HepG2 (cell line): ENCODE data around the gene ISOC2. TPM values are rescaled to one million over a fixed set of nuclear protein-coding genes. Genes with fewer than 3 reads are reported as not detected.

Experiments
- DRAP1 ChIP-seq: IDR thresholded peaks from 2 replicates; pipeline ENCODE4 v1.6.1; 2016; ENCODE audit warnings: missing genetic modification reagents, missing compliant biosample characterization
- EED ChIP-seq: sonication (generic); formaldehyde crosslinking; IDR thresholded peaks from 2 replicates; pipeline ENCODE4 v1.5.0; 2020; ENCODE audit warnings: mild to moderate bottlenecking, missing genetic modification reagents
- LRRFIP1 ChIP-seq: sonication (generic); formaldehyde crosslinking; conservative IDR thresholded peaks from 2 replicates; pipeline ENCODE4 v1.4.0; 2020; ENCODE audit warnings: missing genetic modification reagents
- PCBP1 ChIP-seq: fragments of 200-400 bp; formaldehyde crosslinking; IDR thresholded peaks from 2 replicates; pipeline ENCODE4 v1.6.1; 2017; ENCODE audit warnings: mild to moderate bottlenecking, low read depth, low read length, borderline replicate concordance
- POLR2G ChIP-seq: fragments of 200-400 bp; formaldehyde crosslinking; IDR thresholded peaks from 2 replicates; pipeline ENCODE4 v1.6.1; 2018; ENCODE audit warnings: mild to moderate bottlenecking, low read depth, low read length, moderate library complexity
- SMC3 ChIP-seq: IDR thresholded peaks from 2 replicates; pipeline ENCODE4 v1.6.1; 2011; ENCODE audit warnings: low read length, improper control_type of control experiment
- ZFP36L1 ChIP-seq: sonication (generic); formaldehyde crosslinking; IDR thresholded peaks from 2 replicates; pipeline ENCODE4 v1.8.0; 2022; ENCODE audit warnings: mild to moderate bottlenecking, missing genetic modification reagents, moderate library complexity
- ZFY ChIP-seq: sonication (generic); formaldehyde crosslinking; IDR thresholded peaks from 2 replicates; pipeline ENCODE4 v1.4.0; 2020; ENCODE audit warnings: missing genetic modification reagents
- ZNF33B ChIP-seq: sonication (generic); formaldehyde crosslinking; IDR thresholded peaks from 2 replicates; pipeline ENCODE4 v1.5.1; 2020; ENCODE audit warnings: mild to moderate bottlenecking, missing genetic modification reagents
- ZNF564 ChIP-seq: sonication (generic); formaldehyde crosslinking; IDR thresholded peaks from 2 replicates; pipeline ENCODE4 v1.8.1; 2023; ENCODE audit warnings: mild to moderate bottlenecking, missing genetic modification reagents
- ZNF629 ChIP-seq: sonication (generic); formaldehyde crosslinking; conservative IDR thresholded peaks from 2 replicates; pipeline ENCODE4 v1.5.0; 2020; ENCODE audit warnings: missing genetic modification reagents
- ZNF646 ChIP-seq: sonication (generic); formaldehyde crosslinking; IDR thresholded peaks from 2 replicates; pipeline ENCODE4 v1.9.0; 2021; ENCODE audit warnings: mild to moderate bottlenecking, missing genetic modification reagents
- ZNF660 ChIP-seq: sonication (generic); formaldehyde crosslinking; IDR thresholded peaks from 2 replicates; pipeline ENCODE4 v1.5.1; 2020; ENCODE audit warnings: mild to moderate bottlenecking, low read depth, missing genetic modification reagents, borderline replicate concordance
- ZNF747 ChIP-seq: sonication (generic); formaldehyde crosslinking; IDR thresholded peaks from 2 replicates; pipeline ENCODE4 v1.8.1; 2023; ENCODE audit warnings: missing genetic modification reagents, mild to moderate bottlenecking, borderline replicate concordance
- ZSCAN21 ChIP-seq: sonication (generic); formaldehyde crosslinking; IDR thresholded peaks from 2 replicates; pipeline ENCODE4 v1.8.0; 2022; ENCODE audit warnings: mild to moderate bottlenecking, missing genetic modification reagents, moderate library complexity, borderline replicate concordance
- ZSCAN9 ChIP-seq: IDR thresholded peaks from 2 replicates; pipeline ENCODE4 v1.6.1; 2016; ENCODE audit warnings: borderline replicate concordance
- polyA plus RNA-seq, 8 experiments: library from polyadenylated mRNA; depleted of rRNA in 3 of 8; stranded (reverse) in 7 of 8; unstranded in 1 of 8; fragments of >200 nt; fragmentation: Illumina TruSeq in 4 of 8; extraction: Trizol in 4 of 8; gene quantifications; 2 replicates each; pipeline versions ENCODE4 v1.2.1 to v1.2.3, GENCODE V29; 2011 to 2016; ENCODE audit warnings: low read depth in 4 of 8, missing spikeins in 1 of 8, mixed read lengths in 1 of 8; ENCODE audit not compliant: insufficient read depth in 1 of 8
- total RNA-seq, 5 experiments: library from RNA; depleted of rRNA; stranded (reverse); fragments of >200 nt; fragmentation: Illumina TruSeq; extraction: Trizol; gene quantifications; 2 replicates each; pipeline ENCODE4 v1.2.3, GENCODE V29; 2016; ENCODE audit warnings: low read depth in 1 of 5
- TF ChIP-seq, protein P1 (sequence below): sonication (generic); formaldehyde crosslinking; IDR thresholded peaks from 2 replicates; pipeline ENCODE4 v1.8.1; 2023; ENCODE audit warnings: mild to moderate bottlenecking, missing genetic modification reagents

Gene ISOC2
- total and polyA plus RNA-seq, 2 of the 13 experiments (the other 11 are each of a cell fraction or from before 2014, with no cell fraction given) = 76.8 to 105 TPM

- no peak for TF ChIP-seq ZNF646 (CRISPR knock-in tag)
- TF ChIP-seq ZNF660 (CRISPR knock-in tag) = no peak
- TF ChIP-seq DRAP1 (CRISPR knock-in tag) = no peak
- TF ChIP-seq ZSCAN21 (CRISPR knock-in tag) = no peak
- TF ChIP-seq ZSCAN9 (CRISPR knock-in tag) = no peak
- TF ChIP-seq POLR2G = no peak
- peak; percentile 36; the same call in 1 of the 2 replicates for TF ChIP-seq ZFY
- no peak for TF ChIP-seq ZNF33B (CRISPR knock-in tag)
- TF ChIP-seq, protein P1, sequence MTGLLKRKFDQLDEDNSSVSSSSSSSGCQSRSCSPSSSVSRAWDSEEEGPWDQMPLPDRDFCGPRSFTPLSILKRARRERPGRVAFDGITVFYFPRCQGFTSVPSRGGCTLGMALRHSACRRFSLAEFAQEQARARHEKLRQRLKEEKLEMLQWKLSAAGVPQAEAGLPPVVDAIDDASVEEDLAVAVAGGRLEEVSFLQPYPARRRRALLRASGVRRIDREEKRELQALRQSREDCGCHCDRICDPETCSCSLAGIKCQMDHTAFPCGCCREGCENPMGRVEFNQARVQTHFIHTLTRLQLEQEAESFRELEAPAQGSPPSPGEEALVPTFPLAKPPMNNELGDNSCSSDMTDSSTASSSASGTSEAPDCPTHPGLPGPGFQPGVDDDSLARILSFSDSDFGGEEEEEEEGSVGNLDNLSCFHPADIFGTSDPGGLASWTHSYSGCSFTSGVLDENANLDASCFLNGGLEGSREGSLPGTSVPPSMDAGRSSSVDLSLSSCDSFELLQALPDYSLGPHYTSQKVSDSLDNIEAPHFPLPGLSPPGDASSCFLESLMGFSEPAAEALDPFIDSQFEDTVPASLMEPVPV (CRISPR knock-in tag) = 0 out of 2 replicates have a peak, but pooled peaks have one; percentile 36
- no peak for TF ChIP-seq EED
- TF ChIP-seq SMC3 = no peak
- no peak for TF ChIP-seq LRRFIP1
- TF ChIP-seq PCBP1 = 0 out of 2 replicates have a peak, but pooled peaks have one; percentile 19
- no peak for TF ChIP-seq ZNF564 (CRISPR knock-in tag)
- TF ChIP-seq ZNF629 (CRISPR knock-in tag) = no peak
- no peak for TF ChIP-seq ZFP36L1 (CRISPR knock-in tag)
- TF ChIP-seq ZNF747 = 0 out of 2 replicates have a peak, but pooled peaks have one; percentile 31
- TF ChIP-seq, all 625 proteins: peak for 5
These were observed 24.1 kb upstream of the ISOC2 start (continued) for GRCh38 chr19:55485439-55486011.
